HEK293 (cell line): Measurements from ENCODE around the gene TTLL1.

Experiments
- CTCF ChIA-PET: fragments of 350-600 bp; formaldehyde crosslinking; extraction: SDS; loops from one replicate; lab custom pipeline; 2021; ENCODE audit warnings: antibody characterized with exemption; lab: Yijun Ruan, JAX
- POLR2A ChIA-PET: fragments of 300-600 bp; formaldehyde crosslinking; extraction: SDS; loops from one replicate; lab custom pipeline; 2020; ENCODE audit warnings: antibody characterized with exemption, inconsistent platforms; lab: Yijun Ruan, JAX
- H3K27ac ChIP-seq: fragments of 200-500 bp; sonication (Bioruptor generic); 2 replicates; pipeline ENCODE4 v1.5.1; 2014; ENCODE audit warnings: low read depth, low read length, control low read depth, inconsistent platforms; ENCODE audit errors: extremely low read depth
- H3K36me3 ChIP-seq, 2 experiments: fragments of 200-500 bp in 1 of 2; sonication (Bioruptor generic) in 1 of 2; 1 replicate in 1 of 2; 2 replicates in 1 of 2; pipeline ENCODE4 v1.5.1; 2014 to 2017; ENCODE audit warnings: inconsistent platforms in 2 of 2, low read length in 2 of 2; ENCODE audit not compliant: control insufficient read depth in 2 of 2, insufficient read depth in 1 of 2
- H3K4me1 ChIP-seq: fragments of 200-500 bp; sonication (Bioruptor generic); 2 replicates; pipeline ENCODE4 v1.5.1; 2014; ENCODE audit warnings: mild to moderate bottlenecking, low read length, inconsistent platforms; ENCODE audit not compliant: control insufficient read depth, insufficient read depth
- H3K4me3 ChIP-seq: 2 replicates; pipeline ENCODE4 v1.5.1; 2011; ENCODE audit warnings: low read depth, mild to moderate bottlenecking, control low read depth, low read length, moderate library complexity
- H3K9me3 ChIP-seq: fragments of 200-500 bp; sonication (Bioruptor generic); 2 replicates; pipeline ENCODE4 v1.5.1; 2014; ENCODE audit warnings: low read depth, low read length, inconsistent platforms; ENCODE audit not compliant: control insufficient read depth, insufficient read depth
- EGR2 ChIP-seq: fragments of 450-650 bp; formaldehyde crosslinking; IDR thresholded peaks from 2 replicates; pipeline ENCODE4 v1.5.1; 2016; ENCODE audit warnings: low read depth, missing biosample characterization, missing genetic modification characterization
- KLF9 ChIP-seq: fragments of 450-650 bp; formaldehyde crosslinking; IDR thresholded peaks from 2 replicates; pipeline ENCODE4 v1.5.1; 2016; ENCODE audit warnings: missing biosample characterization, missing genetic modification characterization, low read depth
- PRDM10 ChIP-seq: fragments of 450-650 bp; formaldehyde crosslinking; IDR thresholded peaks from 2 replicates; pipeline ENCODE4 v1.5.1; 2016; ENCODE audit warnings: missing biosample characterization, missing genetic modification characterization
- SP3 ChIP-seq: fragments of 450-650 bp; formaldehyde crosslinking; IDR thresholded peaks from 2 replicates; pipeline ENCODE4 v1.5.1; 2016; ENCODE audit warnings: missing biosample characterization, missing genetic modification characterization
- ZBTB10 ChIP-seq: fragments of 450-650 bp; formaldehyde crosslinking; IDR thresholded peaks from 2 replicates; pipeline ENCODE4 v1.5.1; 2016; ENCODE audit warnings: missing biosample characterization, missing genetic modification characterization
- ZBTB17 ChIP-seq: fragments of 450-650 bp; formaldehyde crosslinking; IDR thresholded peaks from 2 replicates; pipeline ENCODE4 v1.5.1; 2016; ENCODE audit warnings: missing biosample characterization, missing genetic modification characterization
- ZFHX2 ChIP-seq: fragments of 450-650 bp; formaldehyde crosslinking; conservative IDR thresholded peaks from 2 replicates; pipeline ENCODE4 v1.5.1; 2016; ENCODE audit warnings: missing biosample characterization, missing genetic modification characterization
- ZFP69B ChIP-seq: fragments of 450-650 bp; formaldehyde crosslinking; IDR thresholded peaks from 2 replicates; pipeline ENCODE4 v1.5.1; 2016; ENCODE audit warnings: missing biosample characterization, missing genetic modification characterization
- ZNF114 ChIP-seq: fragments of 450-650 bp; formaldehyde crosslinking; IDR thresholded peaks from 2 replicates; pipeline ENCODE4 v1.5.0; 2017; ENCODE audit warnings: missing biosample characterization, missing genetic modification characterization
- ZNF169 ChIP-seq: fragments of 450-650 bp; formaldehyde crosslinking; IDR thresholded peaks from 2 replicates; pipeline ENCODE4 v1.5.1; 2016; ENCODE audit warnings: missing biosample characterization, missing genetic modification characterization
- ZNF184 ChIP-seq: fragments of 450-650 bp; IDR thresholded peaks from 2 replicates; pipeline ENCODE4 v1.5.1; 2018; ENCODE audit warnings: missing biosample characterization, mild to moderate bottlenecking, missing genetic modification characterization
- ZNF23 ChIP-seq: fragments of 450-650 bp; formaldehyde crosslinking; IDR thresholded peaks from 2 replicates; pipeline ENCODE4 v1.5.1; 2016; ENCODE audit warnings: missing biosample characterization, missing genetic modification characterization, borderline replicate concordance
- ZNF707 ChIP-seq: fragments of 450-650 bp; formaldehyde crosslinking; IDR thresholded peaks from 2 replicates; pipeline ENCODE4 v1.5.1; 2016; ENCODE audit warnings: missing biosample characterization, missing genetic modification characterization
- ZNF768 ChIP-seq: fragments of 450-650 bp; formaldehyde crosslinking; IDR thresholded peaks from 2 replicates; pipeline ENCODE4 v1.5.1; 2018; ENCODE audit warnings: missing biosample characterization, mild to moderate bottlenecking, missing genetic modification characterization

TTLL1 gene

GRCh38 chr22:42992092-42992491 lies 97.1 kb downstream of the TTLL1 start:
- Histone ChIP-seq H3K4me3 (no peak overlapping the region), H3K9me3 (no peaks in the 10 kb centered on the region), H3K27ac (no peak overlapping the region), H3K36me3 (peaks cover 0 to 3% of the 10 kb centered on the region in 2 experiments; a peak in 1 of 3 replicates), H3K4me1 (peaks cover 16% of the 10 kb centered on the region; the same call in 1 of the 2 replicates)
- CTCF ChIA-PET = interaction anchor here (1.0 to 2.1 kb wide), 2 partner anchors 14 to 85 kb away, joined by 3 to 7 read pairs; no protein-coding TSS in a partner anchor
- TF ChIP-seq ZNF184 = peak; percentile 100
- no peak for TF ChIP-seq ZNF768 (tag by site-specific recombination)
- POLR2A ChIA-PET = interaction anchor here (2.8 kb wide), 1 partner anchor 23 kb away, joined by 18 read pairs; the partner anchor contains the start of gene PACSIN2

GRCh38 chr22:42991010-42991651 lies 98.1 kb downstream of the TTLL1 start:
- no peaks in the 10 kb centered on the region for H3K9me3 ChIP-seq
- ChIA-PET POLR2A (interaction anchor here (1.3 to 2.8 kb wide), 2 partner anchors 14 to 24 kb away, joined by 4 to 18 read pairs; partner anchors contain the start of gene PACSIN2), CTCF (interaction anchor here (1.0 to 2.2 kb wide), 7 partner anchors 10 to 86 kb away, joined by 3 to 13 read pairs (median 7); no protein-coding TSS in a partner anchor)
- H3K36me3 ChIP-seq = peaks cover 0 to 3% of the 10 kb centered on the region in 2 experiments; a peak in 1 of 3 replicates
- peaks cover 16% of the 10 kb centered on the region; the same call in 1 of the 2 replicates for H3K4me1 ChIP-seq
- TF ChIP-seq ZBTB17 (tag by site-specific recombination) (peak; percentile 46; the same call in 1 of the 2 replicates), ZNF23 (no peak), PRDM10 (peak; percentile 70)
- H3K4me3 ChIP-seq = no peak overlapping the region
- H3K27ac ChIP-seq = no peak overlapping the region

GRCh38 chr22:42990131-42990838 lies 98.9 kb downstream of the TTLL1 start:
- TF ChIP-seq ZBTB10 (tag by site-specific recombination) (no peak), ZNF169 (tag by site-specific recombination) (no peak), ZFP69B (tag by site-specific recombination) (no peak), KLF9 (no peak), SP3 (tag by site-specific recombination) (no peak), ZFHX2 (tag by site-specific recombination) (0 out of 2 replicates have a peak, but pooled peaks have one; percentile 21), ZNF114 (tag by site-specific recombination) (no peak), EGR2 (tag by site-specific recombination) (peak; percentile 58), PRDM10 (peak; percentile 66), ZNF707 (tag by site-specific recombination) (no peak)
- Histone ChIP-seq H3K9me3 (no peaks in the 10 kb centered on the region), H3K4me1 (peaks cover 16% of the 10 kb centered on the region; the same call in 1 of the 2 replicates), H3K36me3 (peaks cover 0 to 3% of the 10 kb centered on the region in 2 experiments; a peak in 1 of 3 replicates), H3K27ac (no peak overlapping the region), H3K4me3 (no peak overlapping the region)
- POLR2A ChIA-PET = interaction anchor here (1.3 to 2.8 kb wide), 2 partner anchors 15 to 24 kb away, joined by 4 to 18 read pairs; partner anchors contain the start of gene PACSIN2
- CTCF ChIA-PET = interaction anchor here (0.6 to 2.2 kb wide), 14 partner anchors 10 to 323 kb away, joined by 3 to 13 read pairs (median 5); no protein-coding TSS in a partner anchor
